Measurements from ENCODE around the gene PADI2. TPM values are rescaled to one million over a fixed set of nuclear protein-coding genes. Genes with fewer than 3 reads are reported as not detected.

Gene PADI2
- total and polyA plus RNA-seq, 9 of the 15 experiments (the other 6 are each of a cell fraction or from before 2014, with no cell fraction given), result 0.01 to 0.11 (median 0.01) TPM; not detected in 5

DNA sequence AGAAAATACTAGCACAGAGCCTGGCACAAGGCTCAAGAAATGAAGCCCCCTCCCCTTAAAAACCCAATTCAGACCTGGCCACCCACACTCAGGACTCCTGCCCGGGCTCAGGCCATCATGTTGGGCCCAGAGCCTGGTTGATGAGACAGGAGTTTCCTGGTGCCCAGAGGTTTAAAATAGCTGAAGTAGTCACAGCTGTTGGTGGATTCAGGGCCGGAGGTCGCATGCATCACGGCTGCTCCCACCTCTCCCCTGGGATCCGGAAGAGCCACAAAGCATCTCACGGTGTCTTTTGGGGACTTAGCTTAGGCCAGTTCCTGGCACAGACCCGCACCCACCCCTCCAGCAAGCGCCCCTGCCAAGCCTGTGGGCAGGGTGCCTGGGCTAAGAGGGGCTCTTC lies 2.6 kb upstream of the PADI2 start:
- in situ Hi-C loops (cut with MboI) (loop anchor here (10.0 kb wide), 1 partner anchor 283 kb away; no protein-coding TSS in a partner anchor), intact Hi-C loops (cut with micrococcal nuclease) (loop anchor here (10.0 kb wide), 2 partner anchors 283 to 483 kb away; no protein-coding TSS in a partner anchor)
- Histone ChIP-seq H3K9ac (ENCODE audit: insufficient read depth in 1 of 2, low read depth in 2 of 2, low read length in 2 of 2) (no peak overlapping the region), H3K4me2 (ENCODE audit: insufficient read depth, low read length) (no peak overlapping the region), H3K27ac (ENCODE audit: extremely low read depth, low read depth, low read length) (no peak overlapping the region), H3K9me3 (replicated peaks; ENCODE audit: control insufficient read depth, insufficient read depth, low read depth, low read length) (no peaks in the 10 kb centered on the region), H2AFZ (ENCODE audit: low read depth, low read length) (no peak overlapping the region), H4K20me1 (replicated peaks; ENCODE audit: control insufficient read depth, insufficient read depth, low read length) (peaks cover 22% of the 10 kb centered on the region), H3K4me3 (no peak overlapping the region), H3K36me3 (ENCODE audit: control insufficient read depth, insufficient read depth, low read length) (no peaks in the 10 kb centered on the region), H3K4me1 (replicated peaks in 1 of 2; ENCODE audit: control insufficient read depth in 2 of 2, insufficient read depth in 2 of 2, low read length in 2 of 2) (peaks cover 4 to 16% of the 10 kb centered on the region in 2 experiments; a peak in 2 of 5 replicates), H3K79me2 (ENCODE audit: control insufficient read depth, insufficient read depth, low read length) (no peaks in the 10 kb centered on the region), H3K9me1 (ENCODE audit: control insufficient read depth, insufficient read depth, low read length) (no peaks in the 10 kb centered on the region), H3K27me3 (ENCODE audit: control insufficient read depth in 2 of 2, insufficient read depth in 2 of 2, low read length in 2 of 2) (peaks cover 35 to 65% of the 10 kb centered on the region in 2 experiments)
- CTCF ChIA-PET (ENCODE audit: low intra/inter-chr PET ratio), result no interaction called here
- DNase-seq (ENCODE audit: extremely low read depth in 1 of 4, low spot score in 3 of 4), result no peak
- BruUV-seq (replicated peaks), result no TSS peak
- 4% methylated on average over 8 of the region's 8 CpGs for WGBS (ENCODE audit: insufficient coverage, low coverage, missing lambda C conversion rate)
- no peak for FAIRE-seq
- TF ChIP-seq GABPB2 (CRISPR knock-in tag; conservative IDR thresholded peaks at IDR 0.05) (no peak), SRSF7 (optimal IDR thresholded peaks at IDR 0.05; ENCODE audit: low read depth, low read length) (no peak), RBM22 (IDR thresholded peaks at IDR 0.05; ENCODE audit: low read depth, low read length, poor library complexity, severe bottlenecking) (no peak), MCM7 (IDR thresholded peaks at IDR 0.05) (no peak), MAZ (CRISPR knock-in tag; conservative IDR thresholded peaks at IDR 0.05 in 1 of 2, IDR thresholded peaks at IDR 0.05 in 1 of 2) (no peak), NFIC (IDR thresholded peaks at IDR 0.05) (no peak), TEAD1 (CRISPR knock-in tag; IDR thresholded peaks at IDR 0.05) (no peak), U2AF2 (optimal IDR thresholded peaks at IDR 0.05; ENCODE audit: low read depth, low read length) (no peak), TBL1XR1 (IDR thresholded peaks at IDR 0.05; ENCODE audit: low read length in 2 of 2) (no peak)
- TF ChIP-seq, protein P1, sequence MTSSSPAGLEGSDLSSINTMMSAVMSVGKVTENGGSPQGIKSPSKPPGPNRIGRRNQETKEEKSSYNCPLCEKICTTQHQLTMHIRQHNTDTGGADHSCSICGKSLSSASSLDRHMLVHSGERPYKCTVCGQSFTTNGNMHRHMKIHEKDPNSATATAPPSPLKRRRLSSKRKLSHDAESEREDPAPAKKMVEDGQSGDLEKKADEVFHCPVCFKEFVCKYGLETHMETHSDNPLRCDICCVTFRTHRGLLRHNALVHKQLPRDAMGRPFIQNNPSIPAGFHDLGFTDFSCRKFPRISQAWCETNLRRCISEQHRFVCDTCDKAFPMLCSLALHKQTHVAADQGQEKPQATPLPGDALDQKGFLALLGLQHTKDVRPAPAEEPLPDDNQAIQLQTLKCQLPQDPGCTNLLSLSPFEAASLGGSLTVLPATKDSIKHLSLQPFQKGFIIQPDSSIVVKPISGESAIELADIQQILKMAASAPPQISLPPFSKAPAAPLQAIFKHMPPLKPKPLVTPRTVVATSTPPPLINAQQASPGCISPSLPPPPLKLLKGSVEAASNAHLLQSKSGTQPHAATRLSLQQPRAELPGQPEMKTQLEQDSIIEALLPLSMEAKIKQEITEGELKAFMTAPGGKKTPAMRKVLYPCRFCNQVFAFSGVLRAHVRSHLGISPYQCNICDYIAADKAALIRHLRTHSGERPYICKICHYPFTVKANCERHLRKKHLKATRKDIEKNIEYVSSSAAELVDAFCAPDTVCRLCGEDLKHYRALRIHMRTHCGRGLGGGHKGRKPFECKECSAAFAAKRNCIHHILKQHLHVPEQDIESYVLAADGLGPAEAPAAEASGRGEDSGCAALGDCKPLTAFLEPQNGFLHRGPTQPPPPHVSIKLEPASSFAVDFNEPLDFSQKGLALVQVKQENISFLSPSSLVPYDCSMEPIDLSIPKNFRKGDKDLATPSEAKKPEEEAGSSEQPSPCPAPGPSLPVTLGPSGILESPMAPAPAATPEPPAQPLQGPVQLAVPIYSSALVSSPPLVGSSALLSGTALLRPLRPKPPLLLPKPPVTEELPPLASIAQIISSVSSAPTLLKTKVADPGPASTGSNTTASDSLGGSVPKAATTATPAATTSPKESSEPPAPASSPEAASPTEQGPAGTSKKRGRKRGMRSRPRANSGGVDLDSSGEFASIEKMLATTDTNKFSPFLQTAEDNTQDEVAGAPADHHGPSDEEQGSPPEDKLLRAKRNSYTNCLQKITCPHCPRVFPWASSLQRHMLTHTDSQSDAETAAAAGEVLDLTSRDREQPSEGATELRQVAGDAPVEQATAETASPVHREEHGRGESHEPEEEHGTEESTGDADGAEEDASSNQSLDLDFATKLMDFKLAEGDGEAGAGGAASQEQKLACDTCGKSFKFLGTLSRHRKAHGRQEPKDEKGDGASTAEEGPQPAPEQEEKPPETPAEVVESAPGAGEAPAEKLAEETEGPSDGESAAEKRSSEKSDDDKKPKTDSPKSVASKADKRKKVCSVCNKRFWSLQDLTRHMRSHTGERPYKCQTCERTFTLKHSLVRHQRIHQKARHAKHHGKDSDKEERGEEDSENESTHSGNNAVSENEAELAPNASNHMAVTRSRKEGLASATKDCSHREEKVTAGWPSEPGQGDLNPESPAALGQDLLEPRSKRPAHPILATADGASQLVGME (CRISPR knock-in tag; IDR thresholded peaks at IDR 0.05), result no peak
- POLR2A ChIA-PET, result interaction anchor here (0.6 to 1.2 kb wide), 3 partner anchors 35 to 181 kb away, joined by 3 to 4 read pairs (median 3); no protein-coding TSS in a partner anchor
- ATAC-seq, result no peak
